ENCODE results near the gene GNGT2.

GNGT2 gene

GRCh38 chr17:49210158-49211029 is at the start of gene GNGT2, which contains the start of gene ABI3:
GNGT2 (minus strand) TSS chr17:49210574; CDS start chr17:49207422, 3,152 bp downstream.
ABI3 (plus strand) TSS chr17:49210707; CDS start chr17:49210725, 18 bp downstream.
- peak; percentile 62 for DNase-seq

- DNase-seq: no peak
Observed at GRCh38 chr17:49259663-49260010, 49.3 kb upstream of the GNGT2 start.

- no peak for DNase-seq
Observed at GRCh38 chr17:49258394-49258793, 48.0 kb upstream of the GNGT2 start.

- DNase-seq: no peak
Observed at GRCh38 chr17:49255125-49255524, 44.8 kb upstream of the GNGT2 start.

- DNase-seq: no peak
Observed at GRCh38 chr17:49254066-49254465, 43.7 kb upstream of the GNGT2 start.

GRCh38 chr17:49252148-49252695 is 41.8 kb upstream of the GNGT2 start:
- peak; percentile 49 for DNase-seq

- no peak for DNase-seq
Observed at GRCh38 chr17:49249890-49250522, 39.6 kb upstream of the GNGT2 start.

GRCh38 chr17:49249292-49249794 is 39.0 kb upstream of the GNGT2 start:
- no peak for DNase-seq

GRCh38 chr17:49247944-49248343 is 37.6 kb upstream of the GNGT2 start:
- no peak for DNase-seq

- DNase-seq: no peak
Observed at GRCh38 chr17:49244839-49245238, 34.5 kb upstream of the GNGT2 start.

- DNase-seq: no peak
Observed at GRCh38 chr17:49242813-49243212, 32.4 kb upstream of the GNGT2 start.

GRCh38 chr17:49241692-49242397 is 31.5 kb upstream of the GNGT2 start:
- no peak for DNase-seq

GRCh38 chr17:49241040-49241439 is 30.7 kb upstream of the GNGT2 start:
- no peak for DNase-seq

GRCh38 chr17:49240619-49241018 is 30.2 kb upstream of the GNGT2 start:
- DNase-seq: no peak

- no peak for DNase-seq
Observed at GRCh38 chr17:49239963-49240362, 29.6 kb upstream of the GNGT2 start.

- no peak for DNase-seq
Observed at GRCh38 chr17:49235896-49236295, 25.5 kb upstream of the GNGT2 start.

GRCh38 chr17:49234509-49235080 is 24.2 kb upstream of the GNGT2 start:
- DNase-seq: no peak

GRCh38 chr17:49231563-49231894 is 21.2 kb upstream of the GNGT2 start:
- DNase-seq: no peak

- peak; percentile 87 for DNase-seq
Observed at GRCh38 chr17:49230636-49231562, 20.5 kb upstream of the GNGT2 start, which contains the start of gene PHOSPHO1. PHOSPHO1 (minus strand) TSS chr17:49230787; CDS start chr17:49226691, 4,096 bp downstream.

GRCh38 chr17:49229805-49230600 is 19.6 kb upstream of the GNGT2 start:
- DNase-seq: no peak

Measured in CD4-positive, alpha-beta T cell treated with Interferon gamma for 1 hour (primary cell).